Measurements from ENCODE around the gene GTF3C5.

Gene GTF3C5

GRCh38 chr9:133023117-133023890 is 7.5 kb upstream of the GTF3C5 start:
- H4K20me1 ChIP-seq (ENCODE audit: control insufficient read depth, insufficient read depth, low read depth, low read length) = no peaks in the 10 kb centered on the region
- H3K27me3 ChIP-seq (ENCODE audit: control insufficient read depth, low read length) = peaks cover under 1% of the 10 kb centered on the region; the same call in 1 of the 2 replicates
- H3K4me3 ChIP-seq (ENCODE audit: low read length) = peak overlapping the region; percentile 69
- peak overlapping the region; percentile 89 for H3K4me2 ChIP-seq (ENCODE audit: low read length)
- peaks cover 30% of the 10 kb centered on the region for H3K4me1 ChIP-seq (ENCODE audit: control insufficient read depth, low read length)
- H3K79me2 ChIP-seq (ENCODE audit: control insufficient read depth, low read length) = no peaks in the 10 kb centered on the region
- H3K9me3 ChIP-seq (ENCODE audit: control insufficient read depth, insufficient read depth, low read length) = no peaks in the 10 kb centered on the region
- no peaks in the 10 kb centered on the region for H3K36me3 ChIP-seq (ENCODE audit: control insufficient read depth, low read length)
- H3K9me2 ChIP-seq (replicated peaks; ENCODE audit: control insufficient read depth, low read length) = no peaks in the 10 kb centered on the region
- H3K27ac ChIP-seq (ENCODE audit: low read depth, low read length) = no peak overlapping the region
- H3F3A ChIP-seq (ENCODE audit: control insufficient read depth, insufficient read depth) = peaks cover 6% of the 10 kb centered on the region; the same call in 1 of the 2 replicates
- TF ChIP-seq CTCF (IDR thresholded peaks at IDR 0.05; ENCODE audit: low read depth, low read length, poor library complexity, severe bottlenecking) = no peak

GRCh38 chr9:133026426-133026825 is 4.4 kb upstream of the GTF3C5 start:
- Histone ChIP-seq H3K27ac (ENCODE audit: low read depth, low read length) (no peak overlapping the region), H3K4me1 (ENCODE audit: control insufficient read depth, low read length) (peaks cover 40% of the 10 kb centered on the region), H3K9me3 (ENCODE audit: control insufficient read depth, insufficient read depth, low read length) (no peaks in the 10 kb centered on the region), H3K4me2 (ENCODE audit: low read length) (no peak overlapping the region), H4K20me1 (ENCODE audit: control insufficient read depth, insufficient read depth, low read depth, low read length) (no peaks in the 10 kb centered on the region), H3K79me2 (ENCODE audit: control insufficient read depth, low read length) (peaks cover 24% of the 10 kb centered on the region), H3F3A (ENCODE audit: control insufficient read depth, insufficient read depth) (peaks cover 6% of the 10 kb centered on the region; the same call in 1 of the 2 replicates), H3K9me2 (replicated peaks; ENCODE audit: control insufficient read depth, low read length) (no peaks in the 10 kb centered on the region), H3K36me3 (ENCODE audit: control insufficient read depth, low read length) (peaks cover 6% of the 10 kb centered on the region; the same call in 1 of the 2 replicates), H3K27me3 (ENCODE audit: control insufficient read depth, low read length) (no peaks in the 10 kb centered on the region), H3K4me3 (ENCODE audit: low read length) (no peak overlapping the region)
- TF ChIP-seq EZH2phosphoT487 (IDR thresholded peaks at IDR 0.05; ENCODE audit: borderline replicate concordance, low read length) (no peak), CTCF (IDR thresholded peaks at IDR 0.05; ENCODE audit: low read depth, low read length, poor library complexity, severe bottlenecking) (no peak)

GRCh38 chr9:133027134-133027533 is 3.7 kb upstream of the GTF3C5 start:
- no peaks in the 10 kb centered on the region for H3K9me2 ChIP-seq (replicated peaks; ENCODE audit: control insufficient read depth, low read length)
- no peak overlapping the region for H3K4me3 ChIP-seq (ENCODE audit: low read length)
- no peaks in the 10 kb centered on the region for H3K27me3 ChIP-seq (ENCODE audit: control insufficient read depth, low read length)
- H3K9me3 ChIP-seq (ENCODE audit: control insufficient read depth, insufficient read depth, low read length) = no peaks in the 10 kb centered on the region
- TF ChIP-seq EZH2phosphoT487 (IDR thresholded peaks at IDR 0.05; ENCODE audit: borderline replicate concordance, low read length) (no peak), CTCF (IDR thresholded peaks at IDR 0.05; ENCODE audit: low read depth, low read length, poor library complexity, severe bottlenecking) (no peak)
- peaks cover 6% of the 10 kb centered on the region; the same call in 1 of the 2 replicates for H3F3A ChIP-seq (ENCODE audit: control insufficient read depth, insufficient read depth)
- H3K36me3 ChIP-seq (ENCODE audit: control insufficient read depth, low read length) = peaks cover 9% of the 10 kb centered on the region
- peak overlapping the region; percentile 4; the same call in 1 of the 2 replicates for H3K4me2 ChIP-seq (ENCODE audit: low read length)
- peaks cover 44% of the 10 kb centered on the region for H3K4me1 ChIP-seq (ENCODE audit: control insufficient read depth, low read length)
- H4K20me1 ChIP-seq (ENCODE audit: control insufficient read depth, insufficient read depth, low read depth, low read length) = no peaks in the 10 kb centered on the region
- no peak overlapping the region for H3K27ac ChIP-seq (ENCODE audit: low read depth, low read length)
- H3K79me2 ChIP-seq (ENCODE audit: control insufficient read depth, low read length) = peaks cover 31% of the 10 kb centered on the region

Data from DOHH2 (cell line).